Endothelial cell of umbilical vein (primary cell): Measurements from ENCODE around the gene RAD9A. TPM values are rescaled to one million over a fixed set of nuclear protein-coding genes. Genes with fewer than 3 reads are reported as not detected.

Experiments used
- BruUV-seq: library from RNA; stranded (reverse); fragments of 400-500 nt; replicated peaks from 2 replicates; lab custom pipeline; 2021; lab: Mats Ljungman, UMichigan
- CTCF ChIA-PET: fragments of 300-600, 350-600 bp; sonication (Branson Sonifier 250); formaldehyde crosslinking; loops from one replicate; lab custom pipeline; 2021; ENCODE audit warnings: antibody characterized with exemption, inconsistent platforms; lab: Charles Lee
- POLR2A ChIA-PET: fragments of 300-600, 350-600 bp; sonication (Branson Sonifier 250); formaldehyde crosslinking; loops from one replicate; lab custom pipeline; 2021; ENCODE audit warnings: antibody characterized with exemption, inconsistent platforms; lab: Charles Lee
- DNase-seq: peaks from one replicate; pipeline ENCODE4 v3.0.0-alpha.2; 2011; ENCODE audit warnings: low read depth, low spot score
- FAIRE-seq: peaks from 2 replicates; lab custom pipeline; 2011; peaks lifted over from hg19 to GRCh38; lab: Jason Lieb, UNC
- H2AFZ ChIP-seq: 2 replicates; pipeline ENCODE4 v1.6.0; 2012; ENCODE audit warnings: low read depth, low read length, control low read depth, inconsistent platforms
- H3K27ac ChIP-seq: 2 replicates; pipeline ENCODE4 v1.5.1; 2011; ENCODE audit warnings: low read depth, mild to moderate bottlenecking, control low read depth, low read length, moderate library complexity; ENCODE audit not compliant: insufficient read depth
- H3K27me3 ChIP-seq, 2 experiments: 2 replicates each; pipeline versions ENCODE4 v1.6.0 to v1.6.1; 2011; ENCODE audit warnings: low read length in 2 of 2, mixed read lengths in 1 of 2; ENCODE audit not compliant: control insufficient read depth in 2 of 2, insufficient read depth in 2 of 2
- H3K36me3 ChIP-seq, 2 experiments: 2 replicates in 1 of 2; 3 replicates in 1 of 2; pipeline ENCODE4 v1.5.1; 2011; ENCODE audit warnings: low read length in 2 of 2, mild to moderate bottlenecking in 1 of 2, moderate library complexity in 1 of 2; ENCODE audit not compliant: control insufficient read depth in 2 of 2, insufficient read depth in 2 of 2; ENCODE audit errors: extremely low read depth in 1 of 2
- H3K4me1 ChIP-seq: 3 replicates; pipeline ENCODE4 v1.5.1; 2011; ENCODE audit warnings: mild to moderate bottlenecking, low read length; ENCODE audit not compliant: control insufficient read depth, insufficient read depth; ENCODE audit errors: extremely low read depth
- H3K4me2 ChIP-seq: 2 replicates; pipeline ENCODE4 v1.6.1; 2011; ENCODE audit warnings: low read length, control low read depth, mixed read lengths; ENCODE audit not compliant: insufficient read depth
- H3K4me3 ChIP-seq, 3 experiments: fragments of 200-600 bp in 1 of 3; sonication (generic), shearing (Covaris generic) in 1 of 3; replicated peaks in 1 of 3; 2 replicates each; pipeline ENCODE4 v1.5.1; 2011 to 2016; ENCODE audit warnings: control low read depth in 3 of 3, low read length in 3 of 3, mild to moderate bottlenecking in 2 of 3, inconsistent platforms in 1 of 3, low read depth in 1 of 3, moderate library complexity in 1 of 3; ENCODE audit not compliant: insufficient read depth in 1 of 3
- H3K79me2 ChIP-seq: 2 replicates; pipeline ENCODE4 v1.6.0; 2012; ENCODE audit warnings: low read length, inconsistent platforms; ENCODE audit not compliant: control insufficient read depth, insufficient read depth
- H3K9ac ChIP-seq: replicated peaks from 2 replicates; pipeline ENCODE3; 2011; ENCODE audit warnings: low read length, control low read depth; ENCODE audit not compliant: insufficient read depth; ENCODE audit errors: extremely low read depth
- H3K9me1 ChIP-seq: replicated peaks from 3 replicates; pipeline ENCODE4 v1.6.0; 2011; ENCODE audit warnings: mild to moderate bottlenecking, low read length; ENCODE audit not compliant: control insufficient read depth, insufficient read depth; ENCODE audit errors: extremely low read depth
- H3K9me3 ChIP-seq: replicated peaks from 2 replicates; pipeline ENCODE4 v1.5.1; 2012; ENCODE audit warnings: low read length, inconsistent platforms; ENCODE audit not compliant: control insufficient read depth, insufficient read depth
- H4K20me1 ChIP-seq: replicated peaks from 2 replicates; pipeline ENCODE3; 2011; ENCODE audit warnings: mild to moderate bottlenecking, low read length; ENCODE audit not compliant: control insufficient read depth, insufficient read depth; ENCODE audit errors: extremely low read depth
- EZH2 ChIP-seq: IDR thresholded peaks from 2 replicates; pipeline ENCODE4 v1.6.1; 2012; ENCODE audit warnings: borderline replicate concordance, low read depth, mild to moderate bottlenecking, moderate library complexity, low read length, inconsistent platforms; ENCODE audit not compliant: severe bottlenecking
- FOS ChIP-seq: IDR thresholded peaks from 2 replicates; pipeline ENCODE4 v1.6.1; 2011; ENCODE audit warnings: mild to moderate bottlenecking, low read length, moderate library complexity, borderline replicate concordance; ENCODE audit not compliant: insufficient read depth
- GATA2 ChIP-seq: IDR thresholded peaks from 2 replicates; pipeline ENCODE4 v1.7.0; 2011; ENCODE audit warnings: low read depth, mild to moderate bottlenecking, moderate library complexity, mixed read lengths, low read length; ENCODE audit not compliant: insufficient read length, insufficient read depth
- JUN ChIP-seq: IDR thresholded peaks from 2 replicates; pipeline ENCODE4 v1.6.1; 2011; ENCODE audit warnings: borderline replicate concordance, low read depth; ENCODE audit not compliant: insufficient read length, insufficient read depth
- MYC ChIP-seq: IDR thresholded peaks from one replicate; pipeline ENCODE4 v1.6.1; 2011; ENCODE audit warnings: mild to moderate bottlenecking, low read depth, low read length
- POLR2A ChIP-seq: IDR thresholded peaks from 2 replicates; pipeline ENCODE4 v1.6.1; 2012; ENCODE audit warnings: low read depth, mild to moderate bottlenecking, control low read depth, low read length
- POLR2AphosphoS5 ChIP-seq: IDR thresholded peaks from 2 replicates; pipeline ENCODE4 v1.6.1; 2012; ENCODE audit warnings: low read depth, mild to moderate bottlenecking, control low read depth, low read length, moderate library complexity; ENCODE audit not compliant: insufficient read depth
- dilution Hi-C: fragments of 300-500 bp; cut with MboI; formaldehyde crosslinking; loops from one replicate; pipeline ENCODE4 v1.15.0; 2019; ENCODE audit warnings: low sequenced_read_pairs; ENCODE audit not compliant: extremely low pct_ligation_motif_present
- intact Hi-C: fragments of 100-400 bp; cut with micrococcal nuclease; formaldehyde crosslinking; loops from one replicate; pipeline ENCODE4 v1.10.0; 2022
- polyA plus RNA-seq, 4 experiments: library from polyadenylated mRNA; depleted of rRNA in 3 of 4; stranded (reverse) in 3 of 4; unstranded in 1 of 4; fragments of >200 nt; gene quantifications; 2 replicates each; pipeline versions ENCODE4 v1.2.1 to v1.2.3, GENCODE V29; 2011 to 2012; ENCODE audit warnings: missing spikeins in 1 of 4
- total RNA-seq: library from RNA; stranded (reverse); gene quantifications from 2 replicates; pipeline ENCODE4 v1.2.3, GENCODE V29; 2021
- TF ChIP-seq, protein P1 (sequence below): IDR thresholded peaks from 2 replicates; pipeline ENCODE4 v1.6.1; 2011; ENCODE audit not compliant: insufficient read depth, insufficient read length
- TF ChIP-seq, protein P2 (sequence below), 2 donors: IDR thresholded peaks; 1 replicate in 1 of 2; 2 replicates in 1 of 2; pipeline ENCODE4 v1.5.1; 2011; ENCODE audit warnings: low read length in 2 of 2, mild to moderate bottlenecking in 2 of 2, moderate library complexity in 2 of 2, control low read depth in 1 of 2, inconsistent platforms in 1 of 2, low read depth in 1 of 2; ENCODE audit not compliant: insufficient read depth in 1 of 2; ENCODE audit errors: extremely low read depth in 1 of 2

RAD9A gene
- total and polyA plus RNA-seq, 2 donors (not counting 3 experiments of a cell fraction or from before 2014, with no cell fraction given): 18.4 to 22.2 TPM

DNA sequence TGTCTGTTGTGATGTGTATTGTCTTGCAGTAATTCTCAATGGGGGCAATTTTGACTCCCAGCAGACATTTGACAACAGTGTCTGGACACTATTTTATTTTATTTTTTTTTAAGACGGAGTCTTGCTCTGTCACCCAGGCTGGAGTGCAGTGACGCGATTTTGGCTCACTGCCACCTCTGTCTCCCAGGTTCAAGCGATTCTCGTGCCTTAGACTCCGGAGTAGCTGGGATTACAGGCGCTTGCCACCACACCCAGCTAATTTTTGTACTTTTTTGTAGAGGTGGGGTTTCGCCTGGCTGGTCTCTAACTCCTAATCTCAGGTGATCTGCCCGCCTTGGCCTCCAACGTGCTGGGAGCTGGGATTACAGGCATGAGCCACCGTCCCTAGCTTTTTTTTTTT is 37.9 kb downstream of the RAD9A start:
- DNase-seq: no peak
- ChIA-PET POLR2A (no interaction called here), CTCF (no interaction called here)
- Histone ChIP-seq H3K79me2 (peaks cover 10% of the 10 kb centered on the region), H3K36me3 (peaks cover 0 to 26% of the 10 kb centered on the region in 2 experiments), H4K20me1 (no peaks in the 10 kb centered on the region), H2AFZ (no peak overlapping the region), H3K4me1 (no peaks in the 10 kb centered on the region), H3K27ac (no peak overlapping the region), H3K4me2 (no peak overlapping the region), H3K27me3 (no peaks in the 10 kb centered on the region), H3K4me3 (no peak overlapping the region), H3K9me3 (no peaks in the 10 kb centered on the region), H3K9ac (no peak overlapping the region), H3K9me1 (no peaks in the 10 kb centered on the region)
- dilution Hi-C loops (no loop called here), intact Hi-C loops (loop anchor here (2.0 kb wide), 1 partner anchor 39 kb away; the partner anchor contains the start of gene TMEM134)
- BruUV-seq: no TSS peak
- TF ChIP-seq MYC: no peak
- TF ChIP-seq EZH2: no peak
- no peak for TF ChIP-seq POLR2AphosphoS5
- TF ChIP-seq, protein P1, sequence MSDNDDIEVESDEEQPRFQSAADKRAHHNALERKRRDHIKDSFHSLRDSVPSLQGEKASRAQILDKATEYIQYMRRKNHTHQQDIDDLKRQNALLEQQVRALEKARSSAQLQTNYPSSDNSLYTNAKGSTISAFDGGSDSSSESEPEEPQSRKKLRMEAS: no peak
- no peak for TF ChIP-seq GATA2
- TF ChIP-seq, protein P2, sequence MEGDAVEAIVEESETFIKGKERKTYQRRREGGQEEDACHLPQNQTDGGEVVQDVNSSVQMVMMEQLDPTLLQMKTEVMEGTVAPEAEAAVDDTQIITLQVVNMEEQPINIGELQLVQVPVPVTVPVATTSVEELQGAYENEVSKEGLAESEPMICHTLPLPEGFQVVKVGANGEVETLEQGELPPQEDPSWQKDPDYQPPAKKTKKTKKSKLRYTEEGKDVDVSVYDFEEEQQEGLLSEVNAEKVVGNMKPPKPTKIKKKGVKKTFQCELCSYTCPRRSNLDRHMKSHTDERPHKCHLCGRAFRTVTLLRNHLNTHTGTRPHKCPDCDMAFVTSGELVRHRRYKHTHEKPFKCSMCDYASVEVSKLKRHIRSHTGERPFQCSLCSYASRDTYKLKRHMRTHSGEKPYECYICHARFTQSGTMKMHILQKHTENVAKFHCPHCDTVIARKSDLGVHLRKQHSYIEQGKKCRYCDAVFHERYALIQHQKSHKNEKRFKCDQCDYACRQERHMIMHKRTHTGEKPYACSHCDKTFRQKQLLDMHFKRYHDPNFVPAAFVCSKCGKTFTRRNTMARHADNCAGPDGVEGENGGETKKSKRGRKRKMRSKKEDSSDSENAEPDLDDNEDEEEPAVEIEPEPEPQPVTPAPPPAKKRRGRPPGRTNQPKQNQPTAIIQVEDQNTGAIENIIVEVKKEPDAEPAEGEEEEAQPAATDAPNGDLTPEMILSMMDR (IDR thresholded peaks at IDR 0.05; ENCODE audit: extremely low read depth in 1 of 2, insufficient read depth in 1 of 2, low read depth in 1 of 2, low read length in 2 of 2): no peak
- no peak for TF ChIP-seq POLR2A
- TF ChIP-seq FOS: no peak
- TF ChIP-seq JUN: no peak
- FAIRE-seq: peak; percentile 26
